GM12878 (cell line): ENCODE data around the gene TNFAIP8L1. TPM values are rescaled to one million over a fixed set of nuclear protein-coding genes. Genes with fewer than 3 reads are reported as not detected.

Experiments
- ATAC-seq: fragments of 200-7000 bp; cut with Tn5 transposase; 3 replicates; pipeline ENCODE4 v1.9.1; 2020; ENCODE audit warnings: mild to moderate bottlenecking, moderate library complexity
- BruUV-seq: library from RNA; stranded (reverse); fragments of 400-500 nt; replicated peaks from 2 replicates; lab custom pipeline; 2021; lab: Mats Ljungman, UMichigan
- CTCF ChIA-PET: fragments of 300-600 bp; sonication (Branson Sonifier 250); formaldehyde crosslinking; extraction: SDS; loops from one replicate; lab custom pipeline; 2021; ENCODE audit warnings: inconsistent platforms; lab: Yijun Ruan, JAX
- POLR2A ChIA-PET: fragments of 350-600 bp; formaldehyde crosslinking; extraction: SDS; loops from one replicate; lab custom pipeline; 2021; ENCODE audit warnings: inconsistent platforms; lab: Charles Lee
- RAD21 ChIA-PET: fragments of 300-600 bp; sonication (Branson Sonifier 250); formaldehyde crosslinking; loops from one replicate; lab custom pipeline; 2023; ENCODE audit warnings: antibody characterized with exemption; ENCODE audit not compliant: unreplicated experiment; lab: Charles Lee
- SMC1A ChIA-PET: fragments of 300-600 bp; sonication (Branson Sonifier 250); formaldehyde crosslinking; loops from one replicate; lab custom pipeline; 2023; ENCODE audit not compliant: unreplicated experiment, uncharacterized antibody; lab: Charles Lee
- DNase-seq: peaks from one replicate; pipeline ENCODE4 v3.0.0-alpha.2; 2011; ENCODE audit warnings: low read depth, low spot score
- FAIRE-seq: peaks from 3 replicates; lab custom pipeline; 2011; peaks lifted over from hg19 to GRCh38; lab: Jason Lieb, UNC
- H2AFZ ChIP-seq: 2 replicates; pipeline ENCODE4 v1.6.0; 2011; ENCODE audit warnings: low read depth, low read length, control low read depth; ENCODE audit not compliant: control insufficient read depth
- H3K27ac ChIP-seq: 2 replicates; pipeline ENCODE4 v1.5.1; 2011; ENCODE audit warnings: control low read depth; ENCODE audit not compliant: control insufficient read depth, insufficient read depth
- H3K27me3 ChIP-seq, 2 experiments: replicated peaks in 1 of 2; 2 replicates each; pipeline versions ENCODE4 v1.6.0 to v1.6.1; 2011; ENCODE audit warnings: low read length in 1 of 2; ENCODE audit not compliant: control insufficient read depth in 2 of 2, insufficient read depth in 2 of 2
- H3K36me3 ChIP-seq, 2 experiments: 2 replicates each; pipeline ENCODE4 v1.5.1; 2011; ENCODE audit warnings: low read length in 1 of 2; ENCODE audit not compliant: control insufficient read depth in 2 of 2, insufficient read depth in 2 of 2
- H3K4me1 ChIP-seq: 2 replicates; pipeline ENCODE4 v1.6.1; 2011; ENCODE audit warnings: mild to moderate bottlenecking, low read length, moderate library complexity, mixed read lengths; ENCODE audit not compliant: control insufficient read depth, insufficient read depth
- H3K4me2 ChIP-seq: 2 replicates; pipeline ENCODE4 v1.6.0; 2011; ENCODE audit warnings: control low read depth; ENCODE audit not compliant: control insufficient read depth, insufficient read depth
- H3K4me3 ChIP-seq: fragments of 200-600 bp; sonication (generic); 2 replicates; pipeline ENCODE4 v1.5.1; 2016
- H3K79me2 ChIP-seq: 2 replicates; pipeline ENCODE4 v1.6.0; 2011; ENCODE audit warnings: low read length; ENCODE audit not compliant: control insufficient read depth, insufficient read depth
- H3K9ac ChIP-seq: 2 replicates; pipeline ENCODE4 v1.8.0; 2011; ENCODE audit warnings: low read length, control low read depth, mixed read lengths; ENCODE audit not compliant: control insufficient read depth, insufficient read depth
- H3K9me3 ChIP-seq: replicated peaks from 3 replicates; pipeline ENCODE4 v1.5.1; 2011; ENCODE audit warnings: mild to moderate bottlenecking, low read length; ENCODE audit not compliant: control insufficient read depth, insufficient read depth
- H4K20me1 ChIP-seq: 2 replicates; pipeline ENCODE4 v1.6.0; 2011; ENCODE audit not compliant: control insufficient read depth, insufficient read depth
- BHLHE40 ChIP-seq, 2 experiments: fragments of 450-650 bp in 1 of 2; IDR thresholded peaks; 2 replicates each; pipeline ENCODE4 v1.6.1; 2011 to 2017; ENCODE audit warnings: low read depth in 2 of 2, borderline replicate concordance in 1 of 2, improper control_type of control experiment in 1 of 2, low read length in 1 of 2, mild to moderate bottlenecking in 1 of 2
- CHD4 ChIP-seq: fragments of 200-600 bp; sonication (generic); IDR thresholded peaks from 2 replicates; pipeline ENCODE4 v1.6.1; 2016; ENCODE audit warnings: mild to moderate bottlenecking
- GABPA ChIP-seq: IDR thresholded peaks from 2 replicates; pipeline ENCODE4 v1.6.1; 2014; ENCODE audit warnings: antibody characterized with exemption, low read depth, mild to moderate bottlenecking, inconsistent platforms
- MYB ChIP-seq: fragments of 150-350 bp; IDR thresholded peaks from 2 replicates; pipeline ENCODE4 v1.6.1; 2014; ENCODE audit warnings: mild to moderate bottlenecking, low read depth, low read length, borderline replicate concordance
- MYC ChIP-seq: IDR thresholded peaks from 2 replicates; pipeline ENCODE4 v1.6.1; 2011; ENCODE audit warnings: mild to moderate bottlenecking, low read length, moderate library complexity, inconsistent platforms; ENCODE audit not compliant: insufficient read depth, insufficient replicate concordance, insufficient read length, severe bottlenecking
- RB1 ChIP-seq: fragments of 450-650 bp; formaldehyde crosslinking; IDR thresholded peaks from 2 replicates; pipeline ENCODE4 v1.6.1; 2017; ENCODE audit warnings: mild to moderate bottlenecking, borderline replicate concordance
- SMAD5 ChIP-seq: IDR thresholded peaks from 2 replicates; pipeline ENCODE4 v1.6.1; 2016; ENCODE audit warnings: antibody characterized with exemption, low read depth
- TCF12 ChIP-seq: IDR thresholded peaks from 2 replicates; pipeline ENCODE4 v1.6.1; 2011; ENCODE audit warnings: low read depth, mild to moderate bottlenecking, low read length
- ZNF24 ChIP-seq: fragments of 450-650 bp; IDR thresholded peaks from 2 replicates; pipeline ENCODE4 v1.6.1; 2017; ENCODE audit warnings: antibody characterized with exemption, mild to moderate bottlenecking
- WGBS: methylation state at CpG from one replicate; pipeline ENCODE4 v1.1.6; 2016; ENCODE audit warnings: low lambda C conversion rate; ENCODE audit not compliant: insufficient replicate concordance, insufficient coverage; ENCODE audit errors: missing lambda C conversion rate; 5-methylcytosine and 5-hydroxymethylcytosine counted together
- in situ Hi-C: fragments of 300-500 bp; cut with MboI; formaldehyde crosslinking; loops from 9 replicates; pipeline ENCODE4 v1.14.3; 2018; ENCODE audit warnings: mixed read lengths
- intact Hi-C: fragments of 100-400 bp; cut with micrococcal nuclease; formaldehyde crosslinking; loops from one replicate; pipeline ENCODE4 v1.14.2; 2022; ENCODE audit not compliant: unreplicated experiment
- polyA plus RNA-seq, 11 experiments: library from polyadenylated mRNA; depleted of rRNA in 4 of 11; unstranded in 6 of 11; stranded (reverse) in 5 of 11; fragments of >200 nt; fragmentation: Nextera tagmentation in 4 of 11; fragmentation: Illumina TruSeq in 1 of 11; extraction: Ambion mirVana in 4 of 11; extraction: Trizol in 1 of 11; gene quantifications; 1 replicate in 1 of 11; 2 replicates in 10 of 11; pipeline versions ENCODE4 v1.2.1 to v1.2.3, GENCODE V29; 2011 to 2016; ENCODE audit warnings: inconsistent platforms in 2 of 11, missing spikeins in 2 of 11, low read depth in 1 of 11
- total RNA-seq, 4 experiments: library from RNA; depleted of rRNA in 3 of 4; stranded (reverse); fragments of >200 nt in 3 of 4; fragmentation: Illumina TruSeq in 1 of 4; extraction: Trizol in 1 of 4; gene quantifications; 2 replicates each; pipeline versions ENCODE4 v1.2.1 to v1.2.3, GENCODE V29; 2013 to 2021
- TF ChIP-seq, protein P1 (sequence below): fragments of 450-650 bp; IDR thresholded peaks from 2 replicates; pipeline ENCODE4 v1.6.1; 2018; ENCODE audit warnings: borderline replicate concordance, mild to moderate bottlenecking; ENCODE audit not compliant: partially characterized antibody

Gene TNFAIP8L1
- total and polyA plus RNA-seq, 10 of the 15 experiments (the other 5 are each of a cell fraction or from before 2014, with no cell fraction given): 0.93 to 12.7 (median 8.6) TPM

GRCh38 chr19:4597278-4597974, 41.9 kb upstream of the TNFAIP8L1 start:
- 20% methylated on average over 21 of the region's 27 CpGs for WGBS
- SMC1A ChIA-PET: interaction anchor here (1.5 kb wide), 1 partner anchor 39 kb away, joined by 3 read pairs; no protein-coding TSS in a partner anchor

DNA sequence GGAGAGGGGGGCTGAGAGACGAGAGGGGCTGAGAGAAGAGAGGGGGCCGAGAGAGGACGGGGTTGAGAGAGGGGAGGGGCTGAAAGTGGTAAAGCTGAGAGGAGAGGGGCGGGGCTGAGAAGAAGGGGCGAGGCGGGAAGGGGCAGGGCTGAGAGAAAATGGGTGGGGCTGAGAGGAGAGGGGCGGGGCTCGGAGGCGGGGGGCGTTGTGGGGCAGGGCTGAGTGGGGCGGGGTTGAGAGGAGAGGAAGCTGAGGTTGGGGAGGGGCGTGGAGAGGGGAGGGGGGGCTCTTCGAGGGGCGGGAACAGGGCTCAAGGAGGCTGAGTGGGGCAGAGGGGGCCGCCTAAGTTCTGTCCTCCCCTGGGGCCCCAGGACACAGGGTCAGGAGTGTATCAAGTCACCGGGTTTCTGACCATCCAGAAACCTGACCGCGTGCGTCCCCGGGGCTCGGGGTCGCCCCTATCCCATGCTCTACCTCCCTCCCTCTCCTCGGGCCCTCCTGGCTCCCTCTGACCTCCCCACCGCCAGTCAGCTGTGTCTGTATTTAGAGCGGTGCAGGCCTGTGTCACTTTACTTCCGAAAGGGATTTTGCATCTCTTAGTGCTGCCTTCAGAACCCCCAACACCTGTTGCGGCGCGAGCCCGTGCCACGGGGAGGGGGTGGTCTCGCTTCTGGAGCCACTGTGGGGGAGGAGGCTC, 41.2 kb upstream of the TNFAIP8L1 start:
- no peak overlapping the region for H3K9ac ChIP-seq
- no peak for FAIRE-seq
- no peak for TF ChIP-seq GABPA
- TF ChIP-seq MYC: no peak
- no peak for TF ChIP-seq SMAD5
- TF ChIP-seq BHLHE40 (IDR thresholded peaks at IDR 0.05; ENCODE audit: borderline replicate concordance in 1 of 2, low read depth in 2 of 2, low read length in 1 of 2): peak; percentile 43 to 62; a peak in 3 of 4 replicates
- TF ChIP-seq TCF12: 0 out of 2 replicates have a peak, but pooled peaks have one; percentile 48
- TF ChIP-seq ZNF24: no peak
- TF ChIP-seq, protein P1, sequence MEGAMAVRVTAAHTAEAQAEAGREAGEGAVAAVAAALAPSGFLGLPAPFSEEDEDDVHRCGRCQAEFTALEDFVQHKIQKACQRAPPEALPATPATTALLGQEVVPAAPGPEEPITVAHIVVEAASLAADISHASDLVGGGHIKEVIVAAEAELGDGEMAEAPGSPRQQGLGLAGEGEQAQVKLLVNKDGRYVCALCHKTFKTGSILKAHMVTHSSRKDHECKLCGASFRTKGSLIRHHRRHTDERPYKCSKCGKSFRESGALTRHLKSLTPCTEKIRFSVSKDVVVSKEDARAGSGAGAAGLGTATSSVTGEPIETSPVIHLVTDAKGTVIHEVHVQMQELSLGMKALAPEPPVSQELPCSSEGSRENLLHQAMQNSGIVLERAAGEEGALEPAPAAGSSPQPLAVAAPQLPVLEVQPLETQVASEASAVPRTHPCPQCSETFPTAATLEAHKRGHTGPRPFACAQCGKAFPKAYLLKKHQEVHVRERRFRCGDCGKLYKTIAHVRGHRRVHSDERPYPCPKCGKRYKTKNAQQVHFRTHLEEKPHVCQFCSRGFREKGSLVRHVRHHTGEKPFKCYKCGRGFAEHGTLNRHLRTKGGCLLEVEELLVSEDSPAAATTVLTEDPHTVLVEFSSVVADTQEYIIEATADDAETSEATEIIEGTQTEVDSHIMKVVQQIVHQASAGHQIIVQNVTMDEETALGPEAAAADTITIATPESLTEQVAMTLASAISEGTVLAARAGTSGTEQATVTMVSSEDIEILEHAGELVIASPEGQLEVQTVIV: no peak
- no peak for TF ChIP-seq CHD4

More at GRCh38 chr19:4597278-4597974, 41.9 kb upstream of the TNFAIP8L1 start:
- H3K27me3 ChIP-seq: no peaks in the 10 kb centered on the region
- ChIA-PET CTCF (interaction anchor here (1.0 to 1.6 kb wide), 3 partner anchors 36 to 39 kb away, joined by 3 to 5 read pairs (median 3); no protein-coding TSS in a partner anchor), RAD21 (no interaction called here), POLR2A (interaction anchor here (0.6 to 1.1 kb wide), 4 partner anchors 18 to 47 kb away, joined by 3 to 4 read pairs (median 4); no protein-coding TSS in a partner anchor)
- H3K9me3 ChIP-seq: no peaks in the 10 kb centered on the region
- peaks cover 2% of the 10 kb centered on the region; the same call in 1 of the 2 replicates for H3K4me1 ChIP-seq
- no peak for TF ChIP-seq ZNF24
- no peak for TF ChIP-seq RB1
- TF ChIP-seq MYB: no peak
- peak in 1 of 2 experiments; percentile 56; a peak in 1 of 4 replicates for TF ChIP-seq BHLHE40 (IDR thresholded peaks at IDR 0.05; ENCODE audit: borderline replicate concordance in 1 of 2, low read depth in 2 of 2, low read length in 1 of 2)
- H4K20me1 ChIP-seq: no peaks in the 10 kb centered on the region
- no peak overlapping the region for H3K4me3 ChIP-seq
- no peaks in the 10 kb centered on the region for H3K79me2 ChIP-seq
- H3K27ac ChIP-seq: no peak overlapping the region
- ATAC-seq: peak; percentile 59
- in situ Hi-C loops (no loop called here), intact Hi-C loops (no loop called here)
- BruUV-seq: no TSS peak
- H3K4me2 ChIP-seq: 0 out of 2 replicates have a peak overlapping the region, but pooled peaks have one; percentile 13
- H3K9ac ChIP-seq: no peak overlapping the region
- no peaks in the 10 kb centered on the region for H3K36me3 ChIP-seq
- H2AFZ ChIP-seq: no peak overlapping the region
- FAIRE-seq: no peak
- no peak for DNase-seq

More for the DNA sequence above, 41.2 kb upstream of the TNFAIP8L1 start:
- POLR2A ChIA-PET: interaction anchor here (0.6 to 1.1 kb wide), 4 partner anchors 18 to 47 kb away, joined by 3 to 4 read pairs (median 4); no protein-coding TSS in a partner anchor
- WGBS: 5% methylated on average over 18 of the region's 32 CpGs
- in situ Hi-C loops (no loop called here), intact Hi-C loops (no loop called here)
- no peaks in the 10 kb centered on the region for H4K20me1 ChIP-seq
- peak overlapping the region; percentile 71; the same call in 1 of the 2 replicates for H3K4me2 ChIP-seq
- H3K36me3 ChIP-seq: no peaks in the 10 kb centered on the region
- no peak overlapping the region; the same call in 1 of the 2 replicates for H3K4me3 ChIP-seq
- H3K9me3 ChIP-seq: no peaks in the 10 kb centered on the region
- SMC1A ChIA-PET: no interaction called here
- no peaks in the 10 kb centered on the region for H3K27me3 ChIP-seq
- RAD21 ChIA-PET: interaction anchor here (1.3 kb wide), 1 partner anchor 25 kb away, joined by 3 read pairs; no protein-coding TSS in a partner anchor
- no peak overlapping the region for H3K27ac ChIP-seq
- peak overlapping the region; percentile 72 for H2AFZ ChIP-seq
- H3K4me1 ChIP-seq: peaks cover 2% of the 10 kb centered on the region; the same call in 1 of the 2 replicates
- ATAC-seq (peak; percentile 89), DNase-seq (no peak)
- no peaks in the 10 kb centered on the region for H3K79me2 ChIP-seq
- no TSS peak for BruUV-seq
- CTCF ChIA-PET: interaction anchor here (1.0 to 1.6 kb wide), 3 partner anchors 35 to 39 kb away, joined by 3 to 5 read pairs (median 3); no protein-coding TSS in a partner anchor
